Kidney capillary endothelial cell (primary cell): ENCODE results near the gene IFITM2.

ENCODE experiments used
- DNase-seq: peaks from one replicate; pipeline ENCODE4 v3.0.0-alpha.2; 2018; ENCODE audit warnings: low spot score

IFITM2 gene

DNA sequence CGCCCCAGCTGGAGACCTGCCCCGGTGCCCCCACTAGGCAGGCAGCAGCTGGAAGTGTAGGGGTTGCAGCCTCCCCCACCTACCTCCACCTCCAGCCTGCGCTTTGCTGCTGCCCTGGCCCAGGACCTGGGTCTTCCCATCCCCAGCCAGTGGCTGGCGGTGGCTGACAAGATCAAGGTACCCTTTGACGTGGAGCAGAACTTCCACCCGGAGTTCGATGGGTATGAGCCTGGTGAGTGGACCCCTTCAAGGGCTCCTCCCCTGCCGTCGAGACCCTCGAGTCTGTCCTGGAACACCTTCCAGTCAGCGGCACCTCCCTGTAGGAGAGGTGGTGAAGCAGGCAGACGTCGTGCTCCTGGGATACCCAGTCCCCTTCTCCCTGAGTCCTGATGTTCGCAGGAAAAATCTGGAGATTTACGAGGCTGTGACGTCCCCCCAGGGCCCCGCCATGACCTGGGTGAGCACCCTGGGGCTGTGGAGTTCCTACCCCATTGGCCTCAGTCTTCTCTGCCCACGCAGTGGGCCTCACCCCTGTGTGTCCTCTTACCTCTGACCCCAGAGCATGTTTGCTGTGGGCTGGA lies 14.3 kb upstream of the IFITM2 start:
- DNase-seq = no peak

DNA sequence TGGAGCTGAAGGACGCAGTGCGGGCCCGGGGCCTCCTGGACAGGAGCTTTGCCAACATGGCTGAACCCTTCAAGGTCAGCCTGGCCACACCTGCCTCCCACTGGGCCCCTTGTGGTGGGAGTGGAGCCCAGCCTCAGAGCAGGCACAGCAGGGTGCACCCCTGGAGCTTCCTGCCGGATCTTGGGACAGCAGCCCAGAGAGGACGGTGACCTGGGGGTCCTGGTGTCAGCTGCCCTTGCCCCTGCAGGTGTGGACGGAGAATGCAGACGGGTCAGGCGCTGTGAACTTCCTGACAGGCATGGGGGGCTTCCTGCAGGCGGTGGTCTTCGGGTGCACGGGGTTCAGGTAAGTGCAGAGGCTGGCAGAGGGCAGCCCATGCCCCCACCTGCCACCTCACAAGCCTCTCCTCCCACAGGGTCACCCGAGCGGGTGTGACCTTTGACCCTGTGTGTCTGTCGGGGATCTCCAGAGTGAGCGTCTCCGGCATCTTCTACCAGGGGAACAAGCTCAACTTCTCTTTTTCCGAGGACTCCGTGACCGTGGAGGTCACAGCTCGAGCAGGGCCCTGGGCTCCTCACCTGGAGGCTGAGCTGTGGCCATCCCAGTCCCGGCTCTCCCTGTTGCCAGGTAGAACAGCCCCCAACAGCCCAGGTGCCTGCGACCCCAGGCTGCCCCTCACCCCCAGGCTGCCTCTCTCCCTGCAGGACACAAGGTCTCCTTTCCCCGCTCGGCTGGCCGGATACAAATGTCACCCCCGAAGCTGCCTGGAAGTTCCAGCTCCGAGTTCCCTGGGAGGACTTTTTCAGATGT lies 13.6 kb upstream of the IFITM2 start:
- DNase-seq = no peak

DNA sequence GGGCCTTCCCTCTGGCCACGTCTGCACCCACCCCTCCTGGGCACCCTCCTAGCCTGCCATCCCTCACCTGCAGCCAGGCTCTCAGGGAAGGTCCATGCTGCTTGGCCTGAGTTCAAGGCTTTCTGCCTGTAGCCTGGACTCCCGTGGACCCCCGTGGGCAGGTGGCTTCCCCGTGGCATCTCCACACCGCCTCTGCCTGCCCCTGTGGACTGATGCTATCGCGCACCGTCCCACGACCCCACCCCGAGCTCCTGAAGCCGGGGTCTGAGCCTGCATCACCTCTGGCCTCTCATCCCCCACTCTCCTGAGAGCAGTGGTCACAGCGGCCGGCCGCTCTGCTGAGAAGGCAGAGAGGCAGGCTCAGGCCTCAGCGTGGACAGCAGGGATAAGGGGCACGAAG lies 12.8 kb upstream of the IFITM2 start:
- DNase-seq = no peak

DNA sequence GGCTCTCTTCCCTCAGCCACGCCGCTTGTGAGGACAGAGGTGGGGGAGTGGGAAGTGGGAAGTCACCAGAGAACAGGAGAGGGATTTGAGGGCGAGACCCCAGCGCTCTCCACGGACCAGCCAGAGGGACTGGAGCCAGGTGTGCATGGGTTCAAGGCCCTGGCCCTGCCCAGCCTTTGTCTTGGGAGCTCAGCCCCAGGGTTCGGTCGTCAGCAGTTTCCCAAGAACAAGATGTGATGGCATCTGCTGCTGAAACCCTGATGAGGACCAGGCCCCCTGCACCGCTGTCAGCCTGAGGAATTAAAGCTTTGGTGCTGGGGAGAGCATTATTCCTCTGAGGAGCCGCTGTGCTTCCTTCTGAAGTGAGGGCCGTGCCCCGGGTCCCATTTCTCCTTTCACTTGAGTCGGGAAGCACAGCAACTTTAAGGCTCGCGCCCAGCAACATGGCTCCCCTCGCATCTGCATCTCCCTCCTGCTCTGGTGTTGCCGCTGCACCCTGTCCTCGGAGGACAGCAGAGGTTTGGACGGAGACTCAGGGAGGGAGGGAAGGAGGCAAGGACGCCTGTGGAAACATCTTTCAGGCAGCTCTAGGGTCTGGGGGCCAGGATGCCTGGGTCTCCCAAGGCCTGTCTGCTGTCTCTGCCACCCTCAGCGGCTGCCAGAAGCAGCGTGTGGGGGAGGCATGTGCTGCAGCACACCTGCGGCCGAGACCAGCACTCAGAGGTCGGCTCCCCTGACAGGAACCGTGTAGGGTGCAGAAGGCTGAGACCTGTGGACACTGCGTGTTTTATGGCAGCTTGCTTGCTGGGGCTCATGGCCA lies 12.1 kb upstream of the IFITM2 start:
- DNase-seq = no peak

DNA sequence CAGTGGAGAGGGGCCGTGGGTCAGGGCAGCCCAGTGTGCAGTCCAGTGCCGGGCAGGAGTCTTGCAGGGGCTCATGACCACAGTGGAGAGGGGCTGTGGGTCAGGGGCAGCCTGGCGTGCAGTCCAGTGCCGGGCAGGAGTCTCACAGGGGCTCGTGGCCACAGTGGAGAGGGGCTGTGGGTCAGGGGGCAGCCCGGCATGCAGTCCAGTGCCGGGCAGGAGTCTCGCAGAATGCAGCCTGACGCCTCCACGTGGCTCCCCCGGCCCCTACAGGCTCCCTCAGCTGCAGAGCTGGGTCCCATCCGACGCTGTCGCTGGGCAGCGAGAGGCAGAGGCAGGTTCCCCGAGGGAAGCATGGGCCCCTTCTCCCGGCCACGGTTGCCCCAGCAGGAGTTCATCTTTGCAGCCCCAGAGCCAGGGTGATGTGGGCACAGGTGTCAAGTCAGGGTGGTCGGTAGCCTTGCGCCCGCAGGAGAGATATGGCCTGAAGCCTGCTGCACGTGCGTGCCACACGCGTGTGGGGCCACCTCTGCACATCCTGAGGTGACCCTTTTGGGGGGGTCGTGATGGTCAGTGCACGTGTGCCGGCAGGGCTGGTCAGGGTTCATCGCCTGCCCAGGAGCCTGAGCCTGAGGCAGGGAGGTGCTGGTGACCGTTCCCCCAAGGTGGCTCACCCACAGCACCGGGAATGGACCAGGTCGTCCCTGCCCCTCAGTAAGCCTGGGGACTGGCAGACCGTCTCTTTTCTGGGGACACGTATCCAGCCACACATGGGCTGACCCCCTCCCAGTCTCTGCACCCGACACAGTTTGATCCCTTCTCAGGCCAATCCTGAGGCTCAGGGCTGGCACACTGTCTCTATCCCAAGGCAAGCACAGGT lies 11.2 kb upstream of the IFITM2 start:
- DNase-seq = no peak

DNA sequence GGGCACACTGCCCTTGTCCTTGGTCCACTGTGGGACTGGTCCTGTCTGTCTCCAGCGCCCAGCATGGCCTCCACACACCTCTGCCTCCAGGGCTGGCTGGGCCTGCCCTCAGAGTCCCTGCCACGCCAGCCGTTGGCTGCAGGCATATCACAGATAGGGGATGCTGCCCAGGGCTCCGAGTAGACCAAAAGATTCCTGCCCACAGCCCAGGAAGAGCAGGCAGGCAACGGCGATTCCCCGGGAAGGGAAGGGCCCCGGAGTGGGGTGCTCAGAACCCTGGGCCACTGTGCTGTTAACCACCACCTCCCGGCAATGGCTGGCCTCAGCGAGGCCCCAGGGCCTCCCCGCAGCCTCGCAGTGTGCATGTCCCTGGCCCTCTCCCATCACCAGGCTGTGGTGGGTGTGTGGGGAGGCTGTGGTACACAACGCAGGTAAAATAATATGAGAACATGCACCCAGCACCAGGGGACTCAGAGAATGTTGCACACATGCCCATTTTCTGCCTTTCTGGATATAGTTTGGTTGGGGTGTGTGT lies 10.5 kb upstream of the IFITM2 start:
- DNase-seq = no peak

DNA sequence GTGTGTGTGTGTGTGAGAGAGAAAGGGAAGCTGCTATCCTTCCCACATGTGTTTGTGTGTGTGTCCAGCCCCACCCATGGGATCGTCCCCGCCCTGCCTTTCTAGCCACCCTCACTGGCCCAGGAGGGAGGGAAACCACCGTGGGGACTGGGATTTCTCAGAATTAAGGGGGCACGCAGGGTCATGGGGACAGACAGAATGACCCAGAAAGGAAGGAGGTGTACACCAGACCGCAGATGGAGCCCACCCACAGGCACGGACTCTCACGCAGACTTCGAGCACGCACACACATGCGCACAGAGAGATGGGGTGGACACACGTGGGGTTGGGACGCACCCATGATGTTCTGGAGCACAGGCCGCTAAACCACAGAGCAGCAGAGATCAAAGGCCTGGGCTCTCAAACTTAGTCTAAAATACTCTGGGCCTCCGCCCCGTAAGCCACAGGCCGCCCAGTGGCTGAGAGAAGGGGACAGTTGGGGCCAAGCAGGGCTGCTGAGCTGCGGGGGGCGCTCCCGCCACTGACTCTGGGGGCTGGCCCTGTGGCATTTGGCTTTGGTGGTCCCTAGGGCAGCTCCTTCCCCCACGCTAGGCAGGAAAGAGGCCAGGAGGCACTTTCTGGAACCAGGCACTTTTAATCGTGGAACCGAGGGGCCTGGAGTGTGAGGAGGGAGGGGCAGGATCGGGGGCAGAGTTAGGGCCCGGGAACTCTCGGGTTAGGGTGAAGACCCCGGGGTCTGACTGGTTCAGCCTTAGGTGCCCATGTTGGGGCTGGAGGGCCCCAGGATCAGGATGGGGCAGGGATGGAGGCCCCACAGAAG lies 9.8 kb upstream of the IFITM2 start:
- DNase-seq = no peak

DNA sequence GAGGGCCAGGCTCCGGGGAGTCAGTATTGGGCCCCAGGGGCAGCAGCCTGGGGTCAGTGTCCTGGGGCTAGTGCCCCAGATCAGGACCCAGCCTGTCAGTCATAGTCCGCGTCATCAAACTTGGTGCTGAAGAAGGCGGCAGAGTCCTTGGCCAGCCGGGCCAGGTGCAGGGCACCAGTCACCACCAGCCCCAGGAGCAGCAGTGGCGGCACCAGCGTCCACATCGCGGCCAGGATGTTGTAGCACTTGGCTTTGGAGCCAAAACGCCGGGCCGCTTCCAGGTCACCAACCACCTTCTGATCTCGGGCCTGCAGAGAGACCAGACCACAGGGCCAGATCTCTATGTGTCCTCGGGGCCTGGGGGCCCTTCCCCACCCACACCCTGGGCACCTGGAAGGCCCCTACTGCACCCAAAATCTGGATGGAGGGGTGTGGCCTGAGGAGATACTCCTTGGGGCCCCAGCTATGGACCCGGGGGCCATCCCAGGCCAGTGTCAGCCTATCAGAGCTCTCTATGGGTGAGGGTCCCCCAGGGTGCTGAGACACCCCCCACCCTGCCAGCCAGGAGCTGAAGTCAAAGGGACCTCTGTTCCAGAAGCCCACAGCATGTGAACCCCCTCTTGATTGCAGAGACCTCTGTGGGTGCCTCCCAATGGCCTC lies 9.1 kb upstream of the IFITM2 start:
- DNase-seq = no peak

DNA sequence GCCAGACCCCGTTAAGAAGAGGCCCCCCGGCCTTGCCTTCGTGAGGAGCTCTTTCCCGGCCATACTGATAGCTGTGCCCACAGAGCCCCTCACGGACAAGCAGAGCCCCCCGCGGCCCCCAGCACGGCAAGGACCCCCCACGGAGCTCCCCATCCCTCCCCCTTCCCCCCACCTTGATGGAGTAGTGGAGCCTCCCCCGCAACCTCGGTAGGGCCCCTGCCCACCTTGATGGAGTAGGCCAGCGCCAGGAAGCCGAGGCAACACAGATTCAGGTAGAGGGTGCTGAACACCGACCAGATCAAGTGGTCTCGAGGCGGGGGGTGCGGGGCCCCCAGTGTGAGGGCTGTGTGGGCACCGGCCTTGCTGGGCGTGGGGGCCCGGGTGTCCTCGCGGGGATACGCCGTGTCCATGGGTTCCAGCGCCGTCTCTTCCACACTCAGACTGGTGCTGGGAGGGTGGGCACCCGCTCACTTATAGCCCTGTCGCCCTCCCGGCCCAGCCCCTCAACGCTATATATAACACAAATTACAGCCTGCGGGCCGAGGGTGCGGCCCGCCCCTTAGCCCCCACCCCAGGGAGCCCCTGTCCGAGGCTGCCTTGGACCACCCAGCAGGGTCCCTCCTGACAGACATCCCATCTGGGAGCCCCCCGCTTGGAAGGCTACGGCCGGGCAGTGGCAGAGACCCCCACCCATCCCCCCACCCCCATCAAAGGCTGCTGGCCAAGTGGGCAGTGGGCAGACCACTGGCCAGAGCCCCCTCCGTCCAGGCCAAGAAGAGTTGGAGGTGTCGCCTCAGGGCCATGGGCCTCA lies 8.3 kb upstream of the IFITM2 start, which contains the start of gene IFITM5:
IFITM5 (minus strand) TSS at position 446 of the 811 bp plus-strand sequence; CDS start at position 410, 36 bp downstream.
- no peak for DNase-seq

DNA sequence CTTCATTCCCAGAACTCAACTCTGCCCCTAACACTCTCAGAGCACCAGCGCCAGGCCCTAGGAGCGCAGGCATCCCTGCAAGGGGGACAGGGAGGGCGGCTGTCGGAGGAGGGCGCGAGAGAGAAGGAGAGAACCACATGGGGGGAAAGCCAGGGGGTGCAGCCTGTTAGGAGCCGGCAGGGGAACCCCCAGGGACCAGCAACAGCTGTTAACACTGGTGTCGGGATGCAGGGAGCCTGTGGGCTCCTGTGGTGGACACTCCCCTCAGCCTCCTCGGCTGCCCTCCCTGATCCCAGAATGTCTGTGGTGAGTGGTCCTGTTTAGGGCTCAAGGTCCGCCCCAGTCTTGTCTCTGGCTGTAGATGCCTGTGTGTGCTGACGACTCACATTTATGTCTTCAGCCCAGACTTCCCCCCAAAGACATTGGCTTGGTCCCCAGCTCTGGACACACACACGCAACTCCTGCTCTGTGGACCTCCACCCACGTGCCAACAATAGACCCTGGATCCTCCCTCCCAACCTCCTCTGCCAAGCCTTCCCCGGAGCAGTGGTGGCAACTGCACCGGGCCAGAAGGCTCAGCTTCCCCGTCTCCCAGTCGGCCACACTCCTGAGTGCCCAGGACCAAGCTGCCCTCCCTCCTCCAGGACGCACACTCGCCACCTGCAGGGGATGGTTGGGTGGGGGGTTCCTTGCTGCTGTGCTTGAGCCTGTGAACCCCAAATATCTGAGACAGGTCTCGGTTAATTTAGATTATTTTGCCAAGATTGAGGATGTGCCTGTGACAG lies 7.5 kb upstream of the IFITM2 start:
- no peak for DNase-seq

DNA sequence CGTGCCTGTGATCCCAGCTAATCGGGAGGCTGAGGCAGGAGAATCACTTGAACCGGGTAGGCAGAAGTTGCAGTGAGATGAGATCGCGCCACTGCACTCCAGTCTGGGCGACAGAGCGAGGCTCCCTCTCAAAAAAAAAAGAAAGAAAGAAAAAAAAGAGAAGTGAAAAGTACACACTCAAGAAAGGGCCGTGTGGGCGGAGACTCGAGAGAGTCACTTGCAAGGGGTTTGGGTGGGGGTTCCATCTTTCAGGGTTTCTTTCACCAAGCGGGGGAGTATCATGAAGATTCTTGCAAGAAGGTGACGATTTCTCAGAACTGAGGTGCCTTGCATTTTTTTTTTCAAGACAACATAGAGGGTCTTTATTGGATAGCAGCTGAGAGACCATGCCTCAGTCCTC lies 4.3 kb upstream of the IFITM2 start:
- no peak for DNase-seq

DNA sequence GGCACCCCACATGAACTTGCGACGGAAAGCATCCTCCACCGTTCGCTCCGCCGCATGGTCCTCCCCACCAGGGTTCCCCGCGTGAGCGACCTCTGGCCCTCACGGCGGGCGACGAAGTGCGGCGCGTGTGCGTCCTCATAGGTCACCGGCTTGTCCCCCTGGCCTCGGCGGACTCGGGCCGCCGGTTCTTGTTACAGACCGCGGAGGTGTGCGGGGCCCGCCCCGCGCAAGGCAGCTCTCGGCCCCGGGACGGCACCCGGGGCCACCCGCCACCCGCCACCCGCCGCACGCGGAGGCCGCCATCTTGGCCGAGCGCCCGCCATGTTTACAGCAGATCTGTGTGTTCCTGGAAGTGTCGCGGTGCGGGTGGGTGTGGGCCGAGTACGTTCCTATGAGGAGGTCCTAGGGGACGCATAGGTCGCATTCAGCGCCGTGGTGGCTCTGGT lies 3.5 kb upstream of the IFITM2 start:
- no peak for DNase-seq

DNA sequence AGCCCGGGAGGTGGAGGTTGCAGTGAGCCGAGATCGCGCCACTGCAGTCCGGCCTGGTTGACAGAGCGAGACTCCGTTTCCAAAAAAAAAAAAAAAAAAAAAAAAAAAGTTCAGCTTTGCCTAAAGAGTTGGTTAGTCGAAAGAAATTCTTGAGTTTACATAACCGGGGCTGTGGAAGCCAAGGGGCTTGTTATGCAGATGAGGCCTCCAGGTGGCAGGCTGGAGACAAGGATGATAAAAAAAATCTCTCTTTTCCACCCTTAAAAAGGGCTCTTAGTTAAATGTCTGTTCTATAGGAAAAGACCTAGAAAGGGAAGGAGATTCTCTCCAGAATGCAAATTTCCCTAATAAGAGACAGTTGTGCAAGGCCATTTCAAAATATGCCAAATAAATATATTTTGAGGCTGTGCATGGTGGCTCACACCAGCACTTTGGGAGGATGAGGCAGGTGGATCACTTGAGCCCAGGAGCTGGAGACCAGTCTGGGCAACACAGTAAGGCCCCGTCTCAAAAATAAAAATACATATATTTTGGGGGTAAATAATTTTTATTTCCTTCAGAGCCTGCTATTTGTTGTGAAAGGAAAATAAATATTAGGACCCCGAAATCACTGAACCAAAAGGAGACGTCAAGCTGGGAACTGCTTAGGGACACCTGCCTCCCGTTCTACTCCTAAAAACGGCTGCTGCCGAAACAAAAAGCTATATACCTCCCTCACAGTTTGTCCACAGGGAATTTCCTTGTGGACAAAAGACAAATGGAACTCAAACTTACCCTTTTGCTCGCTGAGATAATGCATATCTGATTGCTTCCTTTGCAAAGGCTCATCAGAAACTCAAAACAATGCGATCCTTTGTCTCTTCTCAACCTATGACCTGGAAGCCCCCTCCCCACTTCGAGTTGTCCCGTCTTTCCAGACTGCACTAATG lies 2.4 kb upstream of the IFITM2 start:
- DNase-seq = peak; percentile 55

DNA sequence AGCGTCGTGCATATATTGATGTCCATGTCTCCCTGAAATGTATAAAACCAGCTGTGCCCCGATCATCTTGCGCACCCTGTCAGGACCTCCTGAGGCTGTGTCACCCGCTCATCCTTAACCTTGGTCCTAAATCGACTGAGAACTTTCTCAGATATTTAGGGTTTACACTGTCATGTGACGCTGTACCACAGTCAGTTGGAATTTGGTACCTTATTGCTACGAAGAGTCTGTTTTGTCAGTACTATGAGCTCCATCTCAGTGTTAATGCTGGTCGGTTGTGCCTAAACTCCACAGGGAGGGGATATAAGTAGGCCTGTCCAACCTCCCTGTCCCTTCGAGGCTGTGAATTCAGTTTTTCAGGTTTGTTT lies 1.8 kb upstream of the IFITM2 start:
- no peak for DNase-seq

DNA sequence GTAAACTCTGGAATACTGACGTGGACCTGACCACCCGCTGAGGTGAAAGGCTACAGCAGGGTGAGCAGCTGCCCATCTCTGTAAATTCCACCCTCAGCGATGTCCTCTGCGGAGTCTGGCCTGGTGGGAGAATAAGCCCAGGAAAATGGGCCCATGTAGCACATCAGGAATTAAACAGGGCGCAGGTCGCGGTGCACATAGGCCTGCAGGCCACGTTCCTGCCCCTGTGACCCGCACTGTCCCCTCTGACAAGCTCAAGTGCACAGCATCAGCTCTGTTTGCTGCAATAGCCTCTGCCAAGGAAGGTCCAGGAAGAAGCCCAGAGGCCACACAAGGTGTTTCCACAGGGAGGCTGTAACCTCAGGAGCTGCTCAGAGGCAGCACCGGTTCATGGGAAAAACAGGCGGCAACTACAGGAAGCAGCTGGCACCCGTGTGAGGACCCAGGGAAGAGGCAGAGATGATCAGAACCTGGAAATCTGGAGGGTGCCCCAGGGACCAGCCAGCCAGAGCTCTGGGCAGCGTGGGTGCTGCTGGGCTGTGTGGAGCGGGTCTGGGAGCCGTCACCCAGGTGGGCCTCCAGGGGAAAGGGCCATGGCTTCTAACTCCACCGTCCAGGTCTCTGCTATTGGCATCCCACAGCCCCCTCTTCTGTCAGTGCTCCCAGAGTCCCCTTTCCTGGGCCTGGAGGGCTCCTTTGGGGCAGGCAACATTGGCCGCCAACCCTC lies 808 bp upstream of the IFITM2 start:
- no peak for DNase-seq
